IMR-90 (cell line): Measurements from ENCODE around the gene HIVEP1. TPM values are rescaled to one million over a fixed set of nuclear protein-coding genes. Genes with fewer than 3 reads are reported as not detected.

Experiments
- ATAC-seq: fragments of 200-7000 bp; cut with Tn5 transposase; 2 replicates; pipeline ENCODE4 v1.9.1; 2020; ENCODE audit warnings: low read depth, mild to moderate bottlenecking, moderate library complexity
- BruUV-seq: library from RNA; stranded (reverse); fragments of 400-500 nt; replicated peaks from 2 replicates; lab custom pipeline; 2021; lab: Mats Ljungman, UMichigan
- CTCF ChIA-PET: fragments of 300-600 bp; formaldehyde crosslinking; extraction: SDS; loops from one replicate; lab custom pipeline; 2021; ENCODE audit warnings: antibody characterized with exemption; lab: Yijun Ruan, JAX
- POLR2A ChIA-PET: fragments of 300-600 bp; sonication (Branson Sonifier 250); formaldehyde crosslinking; loops from one replicate; lab custom pipeline; 2022; ENCODE audit warnings: antibody characterized with exemption; ENCODE audit not compliant: unreplicated experiment; lab: Charles Lee
- DNase-seq: peaks from one replicate; pipeline ENCODE4 v3.0.0; 2013
- H2AFZ ChIP-seq: replicated peaks from 2 replicates; pipeline ENCODE3; 2013; ENCODE audit warnings: low read length, mild to moderate bottlenecking; ENCODE audit not compliant: poor library complexity
- H2AK5ac ChIP-seq: 2 replicates; pipeline ENCODE4 v1.6.1; 2013; ENCODE audit warnings: low read depth, low read length, inconsistent platforms
- H2AK9ac ChIP-seq: replicated peaks from 2 replicates; pipeline ENCODE3; 2013; ENCODE audit warnings: mild to moderate bottlenecking, low read depth, low read length, moderate library complexity; ENCODE audit not compliant: poor library complexity
- H2BK120ac ChIP-seq: 2 replicates; pipeline ENCODE4 v1.6.1; 2013; ENCODE audit warnings: low read depth, low read length, inconsistent platforms
- H2BK15ac ChIP-seq: 3 replicates; pipeline ENCODE4 v1.6.1; 2013; ENCODE audit warnings: low read depth, low read length, inconsistent platforms
- H2BK20ac ChIP-seq: 2 replicates; pipeline ENCODE4 v1.6.1; 2013; ENCODE audit warnings: low read depth, mild to moderate bottlenecking, inconsistent platforms, low read length, moderate library complexity
- H2BK5ac ChIP-seq: 2 replicates; pipeline ENCODE4 v1.6.1; 2013; ENCODE audit warnings: mild to moderate bottlenecking, low read depth, low read length, inconsistent platforms; ENCODE audit not compliant: poor library complexity, severe bottlenecking
- H3K14ac ChIP-seq: replicated peaks from 2 replicates; pipeline ENCODE4 v1.6.1; 2013; ENCODE audit warnings: low read depth, low read length, inconsistent platforms
- H3K18ac ChIP-seq: 2 replicates; pipeline ENCODE4 v1.6.1; 2013; ENCODE audit warnings: low read depth, low read length, control low read depth
- H3K23ac ChIP-seq: 2 replicates; pipeline ENCODE4 v1.6.1; 2013; ENCODE audit warnings: low read depth, low read length, inconsistent platforms
- H3K27ac ChIP-seq: 2 replicates; pipeline ENCODE4 v1.5.1; 2013; ENCODE audit warnings: mild to moderate bottlenecking, control low read depth, low read length; ENCODE audit not compliant: insufficient read depth
- H3K27me3 ChIP-seq: 2 replicates; pipeline ENCODE4 v1.6.1; 2013; ENCODE audit warnings: low read length; ENCODE audit not compliant: control insufficient read depth, insufficient read depth
- H3K36me3 ChIP-seq: 2 replicates; pipeline ENCODE4 v1.6.1; 2013; ENCODE audit warnings: low read length, mixed read lengths; ENCODE audit not compliant: control insufficient read depth, insufficient read depth
- H3K4ac ChIP-seq: 2 replicates; pipeline ENCODE4 v1.6.1; 2013; ENCODE audit warnings: low read depth, low read length, inconsistent platforms
- H3K4me1 ChIP-seq: 2 replicates; pipeline ENCODE4 v1.6.1; 2013; ENCODE audit warnings: low read length, mixed read lengths; ENCODE audit not compliant: control insufficient read depth, insufficient read depth
- H3K4me2 ChIP-seq: 2 replicates; pipeline ENCODE4 v1.6.1; 2013; ENCODE audit warnings: low read depth, mild to moderate bottlenecking, control low read depth, low read length, moderate library complexity
- H3K4me3 ChIP-seq: 2 replicates; pipeline ENCODE4 v1.5.1; 2013; ENCODE audit warnings: low read depth, mild to moderate bottlenecking, control low read depth, low read length, moderate library complexity; ENCODE audit not compliant: insufficient read depth
- H3K56ac ChIP-seq: 2 replicates; pipeline ENCODE4 v1.6.1; 2013; ENCODE audit warnings: low read length, inconsistent platforms; ENCODE audit not compliant: insufficient read depth; ENCODE audit errors: extremely low read depth
- H3K79me1 ChIP-seq, 2 experiments: 2 replicates each; pipeline ENCODE4 v1.6.1; 2013; ENCODE audit warnings: low read length in 2 of 2, inconsistent platforms in 1 of 2, low read depth in 1 of 2
- H3K9ac ChIP-seq: 2 replicates; pipeline ENCODE4 v1.6.1; 2013; ENCODE audit warnings: low read depth, low read length, control low read depth
- H3K9me1 ChIP-seq: 2 replicates; pipeline ENCODE4 v1.6.1; 2013; ENCODE audit warnings: low read length, inconsistent platforms; ENCODE audit not compliant: insufficient read depth
- H3K9me3 ChIP-seq: 2 replicates; pipeline ENCODE4 v1.6.1; 2013; ENCODE audit warnings: low read length; ENCODE audit not compliant: control insufficient read depth, insufficient read depth
- H4K20me1 ChIP-seq: 2 replicates; pipeline ENCODE4 v1.6.1; 2013; ENCODE audit warnings: low read length, inconsistent platforms; ENCODE audit not compliant: insufficient read depth
- H4K5ac ChIP-seq: 2 replicates; pipeline ENCODE4 v1.6.1; 2013; ENCODE audit warnings: mild to moderate bottlenecking, low read depth, low read length, control low read depth
- H4K8ac ChIP-seq, 2 experiments: 2 replicates each; pipeline ENCODE4 v1.6.1; 2013; ENCODE audit warnings: low read depth in 2 of 2, low read length in 2 of 2, control low read depth in 1 of 2, inconsistent platforms in 1 of 2
- H4K91ac ChIP-seq: 2 replicates; pipeline ENCODE4 v1.6.1; 2013; ENCODE audit warnings: low read depth, low read length, inconsistent platforms; ENCODE audit not compliant: insufficient read depth
- CTCF ChIP-seq: conservative IDR thresholded peaks from 2 replicates; pipeline ENCODE4 v1.5.1; 2012; ENCODE audit warnings: mild to moderate bottlenecking, low read depth, low read length, improper control_type of control experiment
- MAFK ChIP-seq: IDR thresholded peaks from 2 replicates; pipeline ENCODE4 v1.6.1; 2012; ENCODE audit warnings: low read depth, low read length, improper control_type of control experiment
- MAZ ChIP-seq: IDR thresholded peaks from 2 replicates; pipeline ENCODE4 v1.6.1; 2012; ENCODE audit warnings: low read depth, mild to moderate bottlenecking, low read length, improper control_type of control experiment, moderate library complexity, borderline replicate concordance
- POLR2A ChIP-seq: IDR thresholded peaks from 2 replicates; pipeline ENCODE4 v1.6.1; 2012; ENCODE audit warnings: mild to moderate bottlenecking, low read depth, low read length
- RCOR1 ChIP-seq: IDR thresholded peaks from 2 replicates; pipeline ENCODE4 v1.6.1; 2012; ENCODE audit warnings: mild to moderate bottlenecking, low read length, improper control_type of control experiment; ENCODE audit not compliant: insufficient replicate concordance
- SMC3 ChIP-seq: fragments of 150-350 bp; IDR thresholded peaks from 2 replicates; pipeline ENCODE4 v1.6.1; 2016; ENCODE audit warnings: low read depth, mild to moderate bottlenecking, antibody characterized with exemption, low read length, moderate library complexity
- WGBS, 2 experiments: methylation state at CpG; one replicate each; pipeline versions ENCODE4 v1.1.5 to v1.1.7; 2013; ENCODE audit warnings: missing lambda C conversion rate in 2 of 2; ENCODE audit not compliant: insufficient read length in 1 of 2; ENCODE audit errors: extremely low coverage in 2 of 2; 5-methylcytosine and 5-hydroxymethylcytosine counted together
- dilution Hi-C: fragments of 300-500 bp; cut with HindIII; formaldehyde crosslinking; loops from one replicate; pipeline ENCODE4 v1.14.3; 2018; ENCODE audit warnings: low sequenced_read_pairs; ENCODE audit not compliant: unreplicated experiment
- in situ Hi-C: fragments of 300-500 bp; cut with MboI; formaldehyde crosslinking; loops from 3 replicates; pipeline ENCODE4 v1.14.3; 2019; ENCODE audit warnings: low sequenced_read_pairs, inconsistent platforms, mixed read lengths
- intact Hi-C: fragments of 100-400 bp; cut with micrococcal nuclease; formaldehyde crosslinking; loops from 2 replicates; pipeline ENCODE4 v1.10.0; 2022
- polyA plus RNA-seq, 3 experiments: library from polyadenylated mRNA; depleted of rRNA; stranded (reverse); fragments of >200 nt; gene quantifications; 2 replicates each; pipeline ENCODE4 v1.2.3, GENCODE V29; 2012; ENCODE audit warnings: low replicate concordance in 1 of 3
- total RNA-seq: library from RNA; depleted of rRNA; stranded (reverse); fragments of >200 nt; gene quantifications from 2 replicates; pipeline ENCODE4 v1.2.3, GENCODE V29; 2012

Gene HIVEP1
- total and polyA plus RNA-seq, 2 of the 4 experiments (the other 2 are of a cell fraction), result 13.0 to 17.2 TPM

- H3K56ac ChIP-seq, result no peak overlapping the region
- no peak overlapping the region for H2BK5ac ChIP-seq
- ChIA-PET CTCF (interaction anchor here (0.9 kb wide), 1 partner anchor 12 kb away, joined by 3 read pairs; no protein-coding TSS in a partner anchor), POLR2A (no interaction called here)
- no peak overlapping the region for H3K4me3 ChIP-seq
- in situ Hi-C loops, result no loop called here
- no peak overlapping the region for H2AK5ac ChIP-seq
- WGBS, 2 experiments, result 100% methylated on average over 2 of the region's 3 CpGs; no CpG with 5 or more reads in 1 of the 2 experiments
- no peak for TF ChIP-seq SMC3
- TF ChIP-seq MAFK, result no peak
- no peak for TF ChIP-seq POLR2A
- TF ChIP-seq RCOR1, result no peak
- no peak for TF ChIP-seq CTCF
- no peak for TF ChIP-seq MAZ
- ATAC-seq (no peak), DNase-seq (no peak)
- H2BK15ac ChIP-seq, result no peak overlapping the region; the same call in 2 of the 3 replicates
- H3K27ac ChIP-seq, result no peak overlapping the region
- no peak overlapping the region for H4K5ac ChIP-seq
- intact Hi-C loops, result no loop called here
- no peak overlapping the region; the same call in 1 of the 2 replicates for H2BK120ac ChIP-seq
- H3K23ac ChIP-seq, result no peak overlapping the region
- no peak overlapping the region for H2AK9ac ChIP-seq
- no peak overlapping the region for H3K14ac ChIP-seq
- dilution Hi-C loops, result no loop called here
- peaks cover 6% of the 10 kb centered on the region; the same call in 1 of the 2 replicates for H3K4me1 ChIP-seq
- no peaks in the 10 kb centered on the region for H3K36me3 ChIP-seq
- H3K9me1 ChIP-seq, result peaks cover 3% of the 10 kb centered on the region; the same call in 1 of the 2 replicates
- BruUV-seq, result no TSS peak
- no peaks in the 10 kb centered on the region for H4K20me1 ChIP-seq
- no peaks in the 10 kb centered on the region for H3K9me3 ChIP-seq
- no peaks in the 10 kb centered on the region for H3K27me3 ChIP-seq
- no peaks in the 10 kb centered on the region for H3K79me1 ChIP-seq
- H2BK20ac ChIP-seq, result no peak overlapping the region
- no peak overlapping the region for H3K9ac ChIP-seq
- no peak overlapping the region for H3K4ac ChIP-seq
- no peak overlapping the region for H4K91ac ChIP-seq
- no peak overlapping the region for H3K4me2 ChIP-seq
- H4K8ac ChIP-seq, result no peak overlapping the region
- no peak overlapping the region for H2AFZ ChIP-seq
- no peak overlapping the region for H3K18ac ChIP-seq
These were observed 188.0 kb downstream of the HIVEP1 start for GRCh38 chr6:12200015-12200564.
